Heart left ventricle (tissue), 13 donors: ENCODE measurements around the gene IPO9.

ENCODE experiments used
- POLR2A ChIP-seq, 2 donors: fragments of 450-650 bp; IDR thresholded peaks; one replicate each; pipeline ENCODE4 v1.6.1; 2017; ENCODE audit warnings: antibody characterized with exemption in 2 of 2, mild to moderate bottlenecking in 2 of 2, moderate library complexity in 2 of 2
- TF ChIP-seq, protein P1 (sequence below), 12 donors: fragments of 200-600 bp; sonication (generic) in 4 of 12; IDR thresholded peaks; one replicate each; pipeline versions ENCODE4 v1.5.0 to v1.8.0; 2018 to 2022; ENCODE audit warnings: antibody characterized with exemption in 12 of 12, mild to moderate bottlenecking in 5 of 12
- donor health status: ischemic (EF 13 %, LVEDD 7.1; RV severe dilation, severe dysfunction).
- donor health status: DM: no; HTN: yes; CAD: no.
- donor health status: DM: no; HTN: no; CAD: no.
- donor health status: ischemic (EF 25% LVEDD 6.9; RV normal size, moderate dysfunction).
- donor health status: ischemic (EF 25% LVEDD 5.7; RV mildly dilated, moderate dysfunction).
- donor health status: ischemic (EF 35%, LVEDD 5.7; RV mildly dilated, moderate dysfunction).
- donor health status: nonischemic (EF 11% LVEDD 7.7; RV severe dilation, severe dysfunction).
- donor health status: DM: yes; HTN: yes; CAD: no.
- donor health status: PGD.
- donor health status: ischemic (EF 29% LVEDD 5.4; RV normal size, mild dysfunction).
- donor health status: nonischemic (EF 23%, LVEDD 6.1; RV moderate dilation, normal function).

DNA sequence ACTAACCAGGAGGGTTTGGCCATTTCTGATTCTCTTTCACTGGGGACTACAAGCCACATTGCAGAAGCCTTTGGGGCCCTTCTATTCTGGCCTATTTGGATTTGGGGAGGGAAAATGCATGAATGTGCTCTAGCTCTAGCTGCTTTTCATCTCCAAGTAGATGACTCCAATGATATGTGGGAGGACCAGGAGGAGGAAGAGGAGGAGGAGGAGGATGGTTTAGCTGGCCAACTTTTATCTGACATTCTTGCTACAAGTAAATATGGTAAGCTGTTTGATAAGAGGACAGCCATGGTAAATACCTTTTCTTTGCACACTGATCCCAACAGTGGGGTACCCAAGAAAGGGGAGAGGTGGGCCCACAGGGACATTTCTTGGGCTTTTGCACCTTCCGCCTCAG lies 45.7 kb downstream of the IPO9 start:
- no peak for TF ChIP-seq POLR2A (IDR thresholded peaks at IDR 0.05)
- TF ChIP-seq, protein P1, sequence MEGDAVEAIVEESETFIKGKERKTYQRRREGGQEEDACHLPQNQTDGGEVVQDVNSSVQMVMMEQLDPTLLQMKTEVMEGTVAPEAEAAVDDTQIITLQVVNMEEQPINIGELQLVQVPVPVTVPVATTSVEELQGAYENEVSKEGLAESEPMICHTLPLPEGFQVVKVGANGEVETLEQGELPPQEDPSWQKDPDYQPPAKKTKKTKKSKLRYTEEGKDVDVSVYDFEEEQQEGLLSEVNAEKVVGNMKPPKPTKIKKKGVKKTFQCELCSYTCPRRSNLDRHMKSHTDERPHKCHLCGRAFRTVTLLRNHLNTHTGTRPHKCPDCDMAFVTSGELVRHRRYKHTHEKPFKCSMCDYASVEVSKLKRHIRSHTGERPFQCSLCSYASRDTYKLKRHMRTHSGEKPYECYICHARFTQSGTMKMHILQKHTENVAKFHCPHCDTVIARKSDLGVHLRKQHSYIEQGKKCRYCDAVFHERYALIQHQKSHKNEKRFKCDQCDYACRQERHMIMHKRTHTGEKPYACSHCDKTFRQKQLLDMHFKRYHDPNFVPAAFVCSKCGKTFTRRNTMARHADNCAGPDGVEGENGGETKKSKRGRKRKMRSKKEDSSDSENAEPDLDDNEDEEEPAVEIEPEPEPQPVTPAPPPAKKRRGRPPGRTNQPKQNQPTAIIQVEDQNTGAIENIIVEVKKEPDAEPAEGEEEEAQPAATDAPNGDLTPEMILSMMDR (IDR thresholded peaks at IDR 0.05), result no peak
